Epithelial cell of proximal tubule (primary cell): ENCODE data around the gene SYNM. TPM values are rescaled to one million over a fixed set of nuclear protein-coding genes. Genes with fewer than 3 reads are reported as not detected.

Experiments used
- DNase-seq: peaks from one replicate; pipeline ENCODE4 v3.0.0-alpha.2; 2011; ENCODE audit warnings: low read depth
- H3K4me3 ChIP-seq: 2 replicates; pipeline ENCODE4 v1.5.1; 2011; ENCODE audit warnings: low read depth, mild to moderate bottlenecking, low read length
- CTCF ChIP-seq: conservative IDR thresholded peaks from 2 replicates; pipeline ENCODE4 v1.5.1; 2012; ENCODE audit warnings: low read depth, mild to moderate bottlenecking, low read length
- total RNA-seq: library from RNA; depleted of rRNA; stranded (reverse); fragments of >200 nt; gene quantifications from 2 replicates; pipeline ENCODE4 v1.2.3, GENCODE V29; 2015

SYNM gene
- total RNA-seq, 1 donor from 2014 or later = 2.1 TPM

GRCh38 chr15:99174567-99175395 is 69.9 kb downstream of the SYNM start:
- no peak for DNase-seq
- H3K4me3 ChIP-seq = no peak overlapping the region
- no peak for TF ChIP-seq CTCF

GRCh38 chr15:99176757-99177156 is 71.9 kb downstream of the SYNM start:
- no peak overlapping the region for H3K4me3 ChIP-seq
- no peak for DNase-seq
- no peak for TF ChIP-seq CTCF

- no peak for DNase-seq
- no peak overlapping the region for H3K4me3 ChIP-seq
- TF ChIP-seq CTCF = no peak
Observed at GRCh38 chr15:99177679-99178078, 72.8 kb downstream of the SYNM start.

GRCh38 chr15:99180086-99180963 is 75.4 kb downstream of the SYNM start:
- no peak overlapping the region for H3K4me3 ChIP-seq
- TF ChIP-seq CTCF = no peak
- no peak for DNase-seq

- DNase-seq = no peak
- H3K4me3 ChIP-seq = no peak overlapping the region
- no peak for TF ChIP-seq CTCF
Observed at GRCh38 chr15:99180964-99181306, 76.1 kb downstream of the SYNM start.

GRCh38 chr15:99181545-99181971 is 76.7 kb downstream of the SYNM start:
- no peak for DNase-seq
- H3K4me3 ChIP-seq = no peak overlapping the region
- TF ChIP-seq CTCF = no peak
